ENCODE data around the gene MMP24OS.
A peak's percentile ranks its signal among the peaks of the same experiment; 100 is the strongest.
"Not testable (repeated sequence)": the region's sequence is repeated elsewhere in the genome, so short reads cannot be mapped to it uniquely, and the experiment has no call there.

MMP24OS gene

GRCh38 chr20:35277531-35278395 lies at the start of gene MMP24OS:
MMP24OS (minus strand) TSS chr20:35278122; CDS start chr20:35277929, 193 bp downstream.
- DNase-seq, result peak; percentile 82

- DNase-seq, result no peak
These were observed 49.4 kb upstream of the MMP24OS start for GRCh38 chr20:35327074-35327976.

DNA sequence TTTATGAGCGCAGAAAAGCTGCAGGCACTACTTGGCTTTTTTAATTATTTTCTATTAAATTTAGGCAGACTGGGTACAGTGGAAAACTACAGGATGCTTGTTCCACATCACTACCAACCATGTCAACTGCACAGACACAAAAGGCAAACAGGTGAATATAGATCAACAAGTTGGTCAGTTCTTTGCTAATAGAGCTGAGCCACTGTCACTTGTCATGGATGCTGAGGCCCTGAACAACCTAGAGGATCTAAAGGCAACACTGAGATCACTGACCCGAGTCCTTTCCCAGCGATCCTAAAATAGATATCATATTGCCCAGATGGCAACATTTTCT lies 48.8 kb upstream of the MMP24OS start:
- DNase-seq, result no peak

DNA sequence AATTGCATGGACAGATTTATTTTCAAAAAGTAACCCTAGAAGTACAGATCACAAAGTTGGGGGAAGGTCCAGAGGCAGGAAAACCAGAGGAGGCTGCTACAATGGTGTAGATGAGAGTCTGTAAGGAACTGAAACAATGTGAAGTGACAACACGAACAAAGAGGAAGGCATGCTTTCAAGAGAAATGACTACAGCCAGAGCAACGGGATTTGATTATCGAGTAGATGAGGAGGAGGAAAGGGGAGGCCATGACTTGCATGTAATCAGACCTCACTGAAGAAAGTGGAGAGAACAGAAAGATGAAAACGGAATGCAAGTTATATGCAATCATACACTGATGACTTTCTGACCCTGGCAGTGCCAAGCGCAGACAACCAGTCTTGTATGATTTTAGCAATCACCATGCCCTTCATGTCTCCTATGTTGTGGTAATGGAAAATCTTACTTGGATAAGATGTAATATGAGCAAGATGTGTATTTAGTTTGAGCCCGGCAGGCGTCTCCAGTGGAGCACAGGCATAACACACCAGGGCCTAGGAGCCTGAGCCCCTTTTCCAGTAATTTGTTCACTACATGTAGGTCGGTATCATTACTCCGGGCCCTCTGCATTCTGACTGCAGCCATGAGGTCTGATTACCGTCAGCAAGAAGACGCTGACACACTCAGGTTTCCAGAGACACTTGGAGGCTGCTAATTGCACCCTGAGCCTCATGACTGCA lies 48.3 kb upstream of the MMP24OS start:
- no peak for DNase-seq

GRCh38 chr20:35325401-35325800 lies 47.5 kb upstream of the MMP24OS start:
- DNase-seq, result no peak

DNA sequence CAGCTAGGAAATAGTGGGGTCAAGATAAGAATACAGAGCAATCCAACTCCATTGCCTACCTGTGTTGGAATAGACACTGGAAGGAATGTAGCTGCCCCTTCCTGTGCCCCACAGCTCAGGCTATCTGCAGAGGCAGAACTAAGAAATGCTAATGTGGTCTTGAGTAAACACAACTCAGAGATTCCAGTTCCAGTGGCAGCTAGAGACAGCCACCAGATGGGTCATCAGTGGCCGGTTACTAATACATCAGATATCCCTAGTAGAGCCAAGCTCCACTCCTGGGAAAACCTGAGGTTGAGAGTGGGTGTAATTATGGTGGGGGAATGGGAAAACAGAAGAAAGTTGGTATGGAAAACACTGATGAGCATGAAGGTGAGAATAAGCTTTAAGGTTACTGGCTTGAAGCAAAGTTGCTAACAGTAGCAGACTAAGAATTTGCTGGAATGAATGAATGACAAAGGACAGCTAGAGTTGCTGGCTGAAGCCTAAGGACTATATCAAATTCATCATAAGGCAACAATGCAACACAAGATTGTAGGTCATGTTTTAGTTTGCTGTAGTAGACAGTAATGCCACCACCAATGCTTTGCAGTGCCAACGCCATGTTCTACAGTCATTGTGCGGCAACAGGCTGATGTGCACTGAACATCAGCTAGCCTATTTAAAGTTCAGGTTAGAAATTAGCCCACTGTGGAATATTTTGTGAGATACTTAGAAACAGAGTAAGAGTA lies 42.6 kb upstream of the MMP24OS start:
- no peak for DNase-seq

GRCh38 chr20:35319871-35320197 lies 41.9 kb upstream of the MMP24OS start:
- DNase-seq, result no peak

GRCh38 chr20:35319192-35319870 lies 41.4 kb upstream of the MMP24OS start:
- DNase-seq, result peak; percentile 44

GRCh38 chr20:35318502-35319157 lies 40.7 kb upstream of the MMP24OS start:
- peak; percentile 26 for DNase-seq

DNA sequence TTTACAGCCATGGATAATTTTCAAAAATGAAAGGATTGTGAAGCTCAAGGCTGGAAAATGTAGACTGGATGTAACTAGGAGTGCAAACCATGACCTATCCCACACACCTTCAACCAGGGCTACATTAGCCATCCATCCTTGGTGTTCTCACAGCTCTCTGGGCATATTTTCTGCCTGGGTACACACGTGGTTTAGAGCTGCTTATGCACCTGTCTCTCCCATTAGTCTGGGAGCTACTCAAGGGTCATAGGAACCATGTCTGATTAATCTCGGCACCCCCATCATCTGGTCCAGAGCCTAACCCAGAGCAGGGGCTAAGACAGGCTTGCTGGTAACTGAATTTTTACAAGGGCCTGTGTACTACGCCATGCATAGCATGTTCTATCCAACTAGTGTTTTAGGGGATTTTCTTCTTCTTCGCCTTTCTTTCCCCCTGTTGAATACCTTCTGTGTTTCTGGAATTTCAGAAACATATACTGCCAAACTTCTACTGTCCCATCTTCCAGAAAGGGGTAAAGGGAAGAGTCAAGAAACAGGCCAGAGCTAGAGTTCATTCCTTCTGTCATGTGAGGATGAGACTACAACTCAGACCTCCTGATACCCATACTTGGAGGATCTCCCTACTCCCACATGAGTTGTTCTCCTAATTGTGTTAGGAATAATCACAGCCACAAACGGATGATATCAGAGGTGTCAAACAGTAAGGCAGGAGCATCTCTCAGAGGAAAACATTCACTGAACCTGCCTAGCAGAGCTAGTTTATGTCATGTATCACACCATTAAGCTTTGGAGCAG lies 39.7 kb upstream of the MMP24OS start:
- no peak for DNase-seq

- DNase-seq, result no peak
These were observed 38.2 kb upstream of the MMP24OS start for GRCh38 chr20:35316086-35316485.

- DNase-seq, result not testable (repeated sequence)
These were observed 37.7 kb upstream of the MMP24OS start for GRCh38 chr20:35315632-35316020.

DNA sequence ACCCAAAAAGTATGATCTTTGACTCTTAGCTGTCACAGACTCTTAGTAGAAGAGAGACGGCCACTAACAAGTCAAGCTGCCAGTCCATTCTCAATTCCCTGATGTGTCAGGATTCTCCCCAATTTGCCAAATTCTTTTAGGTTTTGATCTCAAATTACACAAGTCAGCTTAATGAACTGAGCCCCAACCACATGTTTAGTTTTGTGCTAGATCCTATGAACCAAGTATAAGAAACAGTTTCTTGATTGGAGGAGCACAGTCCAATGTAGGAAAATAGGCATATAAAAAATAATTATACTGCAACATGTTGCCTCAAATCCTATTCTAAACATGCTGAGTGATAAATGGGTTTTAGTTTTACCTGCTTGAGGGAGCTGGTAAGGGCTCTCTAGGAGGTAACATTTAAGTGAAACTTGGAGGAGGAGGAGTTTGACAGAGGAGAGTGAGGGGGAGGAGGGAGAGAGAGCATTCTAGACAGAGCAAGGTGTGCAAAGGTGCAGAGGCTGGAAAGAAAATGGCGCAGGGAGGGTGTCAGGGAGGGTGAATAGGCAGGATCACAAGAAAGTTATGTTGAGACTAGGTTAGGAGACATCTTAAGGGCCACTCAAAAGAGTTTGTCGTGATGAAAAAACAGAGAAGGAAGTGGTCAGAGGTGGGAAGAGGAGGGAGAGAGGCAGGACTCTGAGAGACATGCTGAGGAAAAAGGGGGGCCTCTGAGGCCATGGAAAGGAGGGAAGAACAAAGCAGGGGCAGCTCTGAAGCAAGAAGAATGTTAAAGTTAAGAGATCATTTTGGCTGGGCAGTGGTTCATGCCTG lies 37.1 kb upstream of the MMP24OS start:
- DNase-seq, result no peak

DNA sequence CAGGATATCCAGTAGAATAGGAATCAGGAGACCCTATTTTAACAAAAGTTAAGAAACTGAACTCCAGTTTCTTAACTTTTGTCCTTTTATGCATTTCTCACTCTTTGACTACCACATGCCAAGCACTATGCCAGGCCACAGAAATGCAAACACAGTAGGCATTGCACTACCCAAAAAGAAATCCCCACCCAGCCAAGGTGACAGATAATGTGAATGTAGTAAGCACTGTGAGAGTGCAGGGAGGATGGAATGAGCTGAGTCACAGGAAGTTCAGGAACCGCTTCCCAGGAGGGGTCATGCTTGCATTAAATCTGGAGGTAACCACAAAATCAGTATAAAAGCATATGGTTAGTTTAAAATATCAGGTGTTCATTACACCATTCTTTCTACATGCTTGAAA lies 34.4 kb upstream of the MMP24OS start:
- no peak for DNase-seq

- DNase-seq, result no peak
These were observed 33.9 kb upstream of the MMP24OS start for GRCh38 chr20:35311822-35312221.

DNA sequence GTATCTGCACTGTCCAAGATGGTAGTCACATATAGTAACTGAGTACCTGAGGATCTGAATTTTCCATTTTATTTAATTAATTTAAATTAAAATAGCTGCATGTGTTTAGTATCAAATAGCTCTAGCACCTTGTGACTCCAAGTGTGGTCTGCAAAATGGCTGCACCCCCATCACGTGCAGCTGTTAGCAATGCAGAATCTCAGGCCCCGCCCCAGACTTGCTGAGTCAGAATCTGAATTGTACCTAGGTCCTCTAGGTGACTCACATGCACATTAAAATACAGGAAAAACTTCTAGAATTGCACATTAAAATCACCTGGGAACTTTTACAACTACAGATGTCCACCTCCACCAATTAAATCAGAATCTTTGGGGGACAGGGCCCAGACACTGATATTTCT lies 33.5 kb upstream of the MMP24OS start:
- no peak for DNase-seq

GRCh38 chr20:35307666-35308653 lies 30.0 kb upstream of the MMP24OS start:
- DNase-seq, result no peak

DNA sequence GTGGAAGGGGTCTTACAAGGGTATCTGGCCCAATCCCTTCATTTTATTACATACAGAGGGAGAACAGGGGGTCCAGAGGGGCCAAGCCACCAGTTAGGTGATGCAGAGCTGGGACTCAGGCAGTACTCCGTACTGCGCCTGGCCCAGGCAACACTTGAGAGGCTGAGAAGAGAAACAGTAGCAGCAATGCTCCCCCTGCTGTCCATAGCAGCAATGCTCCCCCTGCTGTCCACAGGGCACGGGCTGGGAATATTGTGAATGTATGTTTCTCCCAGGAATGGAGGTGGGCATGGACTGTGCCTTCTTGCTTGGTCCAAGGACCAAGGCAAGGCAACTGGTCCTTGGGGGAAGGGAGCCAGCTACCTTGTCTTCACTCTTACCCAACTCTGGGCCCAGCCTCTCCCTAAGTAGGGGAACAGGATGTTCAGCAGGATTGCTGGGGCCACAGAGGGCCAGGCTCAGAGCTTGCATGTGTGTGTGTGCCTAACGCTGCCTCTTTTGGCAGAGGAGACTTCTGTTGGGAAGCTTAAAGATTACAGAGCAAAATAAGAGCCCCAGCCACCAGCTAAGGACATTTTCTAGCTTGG lies 29.1 kb upstream of the MMP24OS start:
- DNase-seq, result peak; percentile 63
